Psoas muscle (tissue), 8 donors: Measurements from ENCODE around the gene C3orf70. TPM values are rescaled to one million over a fixed set of nuclear protein-coding genes. Genes with fewer than 3 reads are reported as not detected.

Experiments
- ATAC-seq, 4 donors: fragments of 200-7000 bp; cut with Tn5 transposase; one replicate each; pipeline ENCODE4 v1.9.1; 2020; ENCODE audit warnings: moderate library complexity in 3 of 4, mild to moderate bottlenecking in 2 of 4
- DNase-seq, 2 donors: peaks; one replicate each; pipeline ENCODE4 v3.0.0-alpha.2; 2020
- H3K27ac ChIP-seq: fragments of 200-600 bp; one replicate; pipeline ENCODE4 v1.8.0; 2022
- H3K27me3 ChIP-seq, 3 donors: fragments of 200-600 bp in 1 of 3; one replicate each; pipeline versions ENCODE4 v1.6.1 to v1.8.0; 2013 to 2022; ENCODE audit warnings: low read length in 2 of 3, mild to moderate bottlenecking in 2 of 3, moderate library complexity in 1 of 3; ENCODE audit not compliant: insufficient read depth in 3 of 3
- H3K36me3 ChIP-seq, 2 donors: fragments of 200-600 bp in 1 of 2; one replicate each; pipeline versions ENCODE4 v1.6.1 to v1.8.0; 2013 to 2022; ENCODE audit warnings: low read depth in 1 of 2, mild to moderate bottlenecking in 1 of 2, moderate library complexity in 1 of 2; ENCODE audit not compliant: insufficient read depth in 1 of 2
- H3K4me1 ChIP-seq: fragments of 200-600 bp; one replicate; pipeline ENCODE4 v1.8.0; 2022
- H3K4me3 ChIP-seq: fragments of 200-600 bp; one replicate; pipeline ENCODE4 v1.8.0; 2022; ENCODE audit warnings: mild to moderate bottlenecking
- H3K9me3 ChIP-seq: fragments of 200-600 bp; one replicate; pipeline ENCODE4 v1.8.0; 2022
- CTCF ChIP-seq: fragments of 200-600 bp; IDR thresholded peaks from one replicate; pipeline ENCODE4 v1.8.0; 2022; ENCODE audit warnings: antibody characterized with exemption
- WGBS, 3 donors: extraction: QIAGEN DNeasy Blood & Tissue Kit; methylation state at CpG; one replicate each; pipeline versions ENCODE4 v1.1.6 to v1.1.7; 2013; 5-methylcytosine and 5-hydroxymethylcytosine counted together
- intact Hi-C, 2 donors: fragments of 100-400 bp; cut with DNase I; formaldehyde crosslinking; loops; one replicate each; pipeline versions ENCODE4 v1.11.0 to v1.14.2; 2022
- polyA plus RNA-seq, 3 donors: library from polyadenylated mRNA; stranded (reverse); fragments of 200-250 nt; gene quantifications; one replicate each; pipeline ENCODE4 v1.2.3, GENCODE V29; 2013
- total RNA-seq, 4 donors: library from RNA; stranded (reverse); fragmentation: NEBNext Ultra II Directional in 2 of 4; extraction: Animal tissue kit (Norgen Biotek cat#: 25700) in 2 of 4; gene quantifications; one replicate each; pipeline versions ENCODE4 v1.2.1 to v1.2.4, GENCODE V29; 2021 to 2023
- donor health status: healthy with polysubstance abuse.
- donor health status: DM: no; HTN: no; CAD: no; lungs with moderate emphysema.
- donor health status: Bipolar disorder and iron deficiency.
- donor health status: healthy.
- donor health status: DM: yes; HTN: yes; CAD: no.
- donor health status: DM: no; HTN: no; CAD: no.
- donor health status: DM: no; HTN: no; CAD: no.
- donor health status: DM: yes; HTN: yes; CAD: no.

C3orf70 gene
- total and polyA plus RNA-seq, 7 donors: 0.13 to 0.97 (median 0.42) TPM

- H3K36me3 ChIP-seq: no peaks in the 10 kb centered on the region
- no peaks in the 10 kb centered on the region for H3K9me3 ChIP-seq
- DNase-seq (no peak), ATAC-seq (no peak)
- H3K4me3 ChIP-seq: no peak overlapping the region
- intact Hi-C loops: no loop called here
- WGBS, 3 donors: 44 to 66% (median 46%) methylated on average over 2 of the region's 2 CpGs
- no peaks in the 10 kb centered on the region for H3K27me3 ChIP-seq
- no peaks in the 10 kb centered on the region for H3K4me1 ChIP-seq
- TF ChIP-seq CTCF: no peak
- no peak overlapping the region for H3K27ac ChIP-seq
Measured at GRCh38 chr3:185131602-185132256, 21.1 kb downstream of the C3orf70 start.

GRCh38 chr3:185129083-185129482 is 23.8 kb downstream of the C3orf70 start:
- no peak overlapping the region for H3K4me3 ChIP-seq
- intact Hi-C loops: no loop called here
- TF ChIP-seq CTCF: no peak
- DNase-seq (no peak), ATAC-seq (no peak)
- H3K36me3 ChIP-seq: no peaks in the 10 kb centered on the region
- 95 to 98% (median 97%) methylated on average over 2 of the region's 2 CpGs for WGBS, 3 donors
- no peak overlapping the region for H3K27ac ChIP-seq
- no peaks in the 10 kb centered on the region for H3K9me3 ChIP-seq
- H3K27me3 ChIP-seq: no peaks in the 10 kb centered on the region
- H3K4me1 ChIP-seq: no peaks in the 10 kb centered on the region

GRCh38 chr3:185126201-185126600 is 26.7 kb downstream of the C3orf70 start:
- H3K4me1 ChIP-seq: no peaks in the 10 kb centered on the region
- no peaks in the 10 kb centered on the region for H3K36me3 ChIP-seq
- no peaks in the 10 kb centered on the region for H3K27me3 ChIP-seq
- H3K4me3 ChIP-seq: no peak overlapping the region
- 82 to 91% (median 84%) methylated on average over 3 of the region's 3 CpGs for WGBS, 3 donors
- ATAC-seq: no peak
- no peak for DNase-seq
- TF ChIP-seq CTCF: no peak
- H3K9me3 ChIP-seq: no peaks in the 10 kb centered on the region
- no peak overlapping the region for H3K27ac ChIP-seq
- intact Hi-C loops: no loop called here

GRCh38 chr3:185120126-185120525 is 32.7 kb downstream of the C3orf70 start:
- Histone ChIP-seq H3K27ac (no peak overlapping the region), H3K4me3 (no peak overlapping the region), H3K4me1 (no peaks in the 10 kb centered on the region), H3K27me3 (no peaks in the 10 kb centered on the region), H3K9me3 (no peaks in the 10 kb centered on the region), H3K36me3 (no peaks in the 10 kb centered on the region)
- ATAC-seq (no peak), DNase-seq (no peak)
- WGBS, 3 donors: 95 to 99% (median 96%) methylated on average over 3 of the region's 3 CpGs
- intact Hi-C loops: no loop called here
- no peak for TF ChIP-seq CTCF

- Histone ChIP-seq H3K4me3 (no peak overlapping the region), H3K27me3 (no peaks in the 10 kb centered on the region), H3K27ac (no peak overlapping the region), H3K4me1 (no peaks in the 10 kb centered on the region), H3K36me3 (no peaks in the 10 kb centered on the region), H3K9me3 (no peaks in the 10 kb centered on the region)
- DNase-seq (no peak), ATAC-seq (no peak)
- intact Hi-C loops: no loop called here
- TF ChIP-seq CTCF: no peak
Measured at GRCh38 chr3:185115371-185115770, 37.5 kb downstream of the C3orf70 start.
